ENCODE results near the gene EBF4. TPM values are rescaled to one million over a fixed set of nuclear protein-coding genes. Genes with fewer than 3 reads are reported as not detected.

EBF4 gene
- total RNA-seq (10 to 100 TPM in 4 of 9 donors, 1 to 10 TPM in 5; 2.8 to 13.3 (median 9.7) TPM), polyA plus RNA-seq (10 to 100 TPM in 2 of 3 donors, 1 to 10 TPM in 1; 1.6 to 29.7 (median 14.1) TPM)
- long read RNA-seq, donor 1: 0 reads
- long read RNA-seq, donor 2, partial matches to known transcripts: 0 of 1 reads
- long read RNA-seq, donor 2, other reads (novel, unspliced or antisense): 0 of 1 reads
- long read RNA-seq, donor 3, partial matches to known transcripts: 0 of 1 reads
- long read RNA-seq, donor 3, other reads (novel, unspliced or antisense): 0 of 1 reads
- long read RNA-seq, donor 4, partial matches to known transcripts: 0 of 1 reads
- long read RNA-seq, donor 4, other reads (novel, unspliced or antisense): 1 of 1 reads
- long read RNA-seq, donor 5, transcript EBF4-202 (18 exons, 2,910 nt): major isoform, 6 of 15 reads
- long read RNA-seq, donor 5, partial matches to known transcripts: 2 of 15 reads
- long read RNA-seq, donor 5, other reads (novel, unspliced or antisense): 4 of 15 reads
- long read RNA-seq, donor 6, partial matches to known transcripts: 0 of 1 reads
- long read RNA-seq, donor 6, other reads (novel, unspliced or antisense): 1 of 1 reads
- long read RNA-seq, donor 7: 0 reads
- long read RNA-seq, donor 8, partial matches to known transcripts: 24 of 25 reads
- long read RNA-seq, donor 8, other reads (novel, unspliced or antisense): 0 of 25 reads
- long read RNA-seq, donor 9: 0 reads
- long read RNA-seq, donor 10: 0 reads

DNA sequence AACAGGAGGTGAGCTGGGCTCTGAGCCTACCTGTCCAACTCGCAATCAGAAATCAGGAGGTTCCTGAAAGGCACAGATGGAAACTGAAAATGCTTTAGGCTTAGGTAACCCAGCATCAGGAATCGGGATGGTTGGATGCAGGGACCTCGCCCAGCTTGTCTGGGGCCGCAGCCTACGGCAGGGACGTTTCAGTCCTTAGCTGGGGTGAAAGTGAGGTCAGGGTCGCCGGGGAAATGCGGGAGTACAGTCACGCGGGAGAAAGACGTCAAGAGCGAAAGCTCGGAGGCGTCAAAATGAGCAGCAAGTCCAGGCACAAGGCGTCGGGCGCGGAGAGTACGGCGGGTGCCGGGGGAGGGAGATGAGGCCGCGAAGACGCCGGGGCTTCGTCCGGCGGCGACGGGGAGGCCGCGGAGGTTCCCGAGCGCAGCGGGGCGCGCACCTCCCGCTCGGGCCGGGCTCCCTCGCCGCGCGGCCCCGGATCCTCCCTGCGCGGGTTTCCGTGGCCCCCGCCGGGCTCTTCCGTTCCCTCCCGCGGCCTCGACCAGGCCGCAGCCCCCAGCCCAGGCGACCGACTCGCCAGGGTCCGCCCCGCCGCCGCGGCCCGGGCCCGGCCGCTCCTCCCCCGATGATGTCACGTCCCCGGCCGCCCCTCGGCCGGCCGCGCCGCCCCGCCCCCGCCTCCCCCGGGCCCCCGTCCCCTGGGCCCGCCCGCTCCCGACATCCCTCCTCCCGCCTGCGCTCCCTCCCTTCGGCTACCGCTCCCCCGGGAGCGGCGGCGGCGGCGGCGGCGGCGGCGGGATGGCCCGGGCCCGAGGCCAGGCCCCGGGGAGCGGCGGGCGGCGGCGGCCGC is at the start of gene EBF4:
EBF4 (plus strand) TSS at position 745 of the 850 bp plus-strand sequence. CDS start 866 bp downstream, outside the sequence.
- Histone ChIP-seq H3K27ac (peak within 1 kb of the TSS in 3 of 5 donors; percentile 35 to 87 (median 79)), H3K9me3 (replicated peaks in 1 of 3) (no peaks in the 10 kb centered on the region), H3K4me1 (replicated peaks in 1 of 2) (peaks cover 0 to 3% of the 10 kb centered on the region in 2 donors), H3K36me3 (replicated peaks in 1 of 2) (no peaks in the 10 kb centered on the region), H3K4me3 (peak within 1 kb of the TSS in 2 of 4 donors; percentile 25 to 54), H3K27me3 (no peaks in the 10 kb centered on the region)
- intact Hi-C loops (cut with DNase I): no loop called here
- DNase-seq: peak; percentile 56 to 80 (median 72)
- TF ChIP-seq, protein P1, sequence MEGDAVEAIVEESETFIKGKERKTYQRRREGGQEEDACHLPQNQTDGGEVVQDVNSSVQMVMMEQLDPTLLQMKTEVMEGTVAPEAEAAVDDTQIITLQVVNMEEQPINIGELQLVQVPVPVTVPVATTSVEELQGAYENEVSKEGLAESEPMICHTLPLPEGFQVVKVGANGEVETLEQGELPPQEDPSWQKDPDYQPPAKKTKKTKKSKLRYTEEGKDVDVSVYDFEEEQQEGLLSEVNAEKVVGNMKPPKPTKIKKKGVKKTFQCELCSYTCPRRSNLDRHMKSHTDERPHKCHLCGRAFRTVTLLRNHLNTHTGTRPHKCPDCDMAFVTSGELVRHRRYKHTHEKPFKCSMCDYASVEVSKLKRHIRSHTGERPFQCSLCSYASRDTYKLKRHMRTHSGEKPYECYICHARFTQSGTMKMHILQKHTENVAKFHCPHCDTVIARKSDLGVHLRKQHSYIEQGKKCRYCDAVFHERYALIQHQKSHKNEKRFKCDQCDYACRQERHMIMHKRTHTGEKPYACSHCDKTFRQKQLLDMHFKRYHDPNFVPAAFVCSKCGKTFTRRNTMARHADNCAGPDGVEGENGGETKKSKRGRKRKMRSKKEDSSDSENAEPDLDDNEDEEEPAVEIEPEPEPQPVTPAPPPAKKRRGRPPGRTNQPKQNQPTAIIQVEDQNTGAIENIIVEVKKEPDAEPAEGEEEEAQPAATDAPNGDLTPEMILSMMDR (IDR thresholded peaks at IDR 0.05): no peak
- peak; percentile 31 to 45 for TF ChIP-seq POLR2A (IDR thresholded peaks at IDR 0.05)
- WGBS, 4 donors: 3 to 10% (median 6%) methylated on average over 7 to 92 of the region's 106 CpGs

DNA sequence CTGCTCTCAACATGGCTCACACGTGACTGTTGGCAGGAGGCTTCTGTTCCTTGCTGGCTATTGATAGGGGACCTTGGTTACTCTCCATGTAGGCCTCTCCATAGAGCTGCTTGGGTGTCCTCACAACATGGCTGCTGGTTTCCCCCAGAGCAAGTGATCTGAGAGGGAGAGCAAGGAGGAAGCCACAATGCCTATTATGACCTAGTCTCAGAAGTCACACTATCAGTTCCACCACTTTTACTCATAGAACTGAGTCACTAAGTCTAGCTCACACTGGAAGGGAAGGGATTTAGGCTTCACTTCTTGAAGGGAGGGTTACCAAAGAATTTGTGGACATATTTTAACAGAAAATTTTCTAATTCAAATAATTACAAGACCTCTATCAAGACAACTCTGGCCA is 48.9 kb upstream of the EBF4 start:
- TF ChIP-seq POLR2A (IDR thresholded peaks at IDR 0.05): no peak
- TF ChIP-seq, protein P1 (IDR thresholded peaks at IDR 0.05): no peak
- Histone ChIP-seq H3K4me1 (replicated peaks in 1 of 2) (no peaks in the 10 kb centered on the region), H3K36me3 (replicated peaks in 1 of 2) (no peaks in the 10 kb centered on the region), H3K4me3 (no peak overlapping the region), H3K27me3 (no peaks in the 10 kb centered on the region), H3K27ac (no peak overlapping the region), H3K9me3 (replicated peaks in 1 of 3) (no peaks in the 10 kb centered on the region)
- no peak for DNase-seq
- intact Hi-C loops (cut with DNase I): loop anchor here in 1 of 2 donors (10.0 kb wide), 1 partner anchor 119 kb away; no protein-coding TSS in a partner anchor
- 64 to 97% (median 90%) methylated on average over 1 of the region's 1 CpG for WGBS, 4 donors

- peaks cover 17 to 19% of the 10 kb centered on the region in 2 donors for H3K4me1 ChIP-seq (replicated peaks in 1 of 2)
- peak; percentile 65 to 94 for TF ChIP-seq POLR2A (IDR thresholded peaks at IDR 0.05)
- TF ChIP-seq, protein P1 (IDR thresholded peaks at IDR 0.05): no peak
- peaks cover 0 to 32% of the 10 kb centered on the region in 2 donors for H3K36me3 ChIP-seq (replicated peaks in 1 of 2)
- peak within 1 kb of the TSS; percentile 35 to 94 (median 83) for H3K27ac ChIP-seq
- 0 to 1% (median 0%) methylated on average over 33 to 101 of the region's 101 CpGs for WGBS, 4 donors
- no peaks in the 10 kb centered on the region for H3K9me3 ChIP-seq (replicated peaks in 1 of 3)
- peak; percentile 89 to 94 (median 91) for DNase-seq
- peak within 1 kb of the TSS; percentile 93 to 98 (median 96) for H3K4me3 ChIP-seq
- intact Hi-C loops (cut with DNase I): loop anchor here in 1 of 2 donors (10.0 kb wide), 1 partner anchor 127 kb away; no protein-coding TSS in a partner anchor
- no peaks in the 10 kb centered on the region for H3K27me3 ChIP-seq
Measured at GRCh38 chr20:2651772-2652723, 40.5 kb upstream of the EBF4 start, which contains the start of gene NOP56. Gene NOP56 (plus strand): TSS chr20:2652632. CDS start chr20:2652661, 29 bp downstream.
